GM18870 (cell line): ENCODE results near the gene P3R3URF.

Source experiments
- ATAC-seq: cut with Tn5 transposase; IDR thresholded peaks from one replicate; pipeline ENCODE4 v1.9.1; 2021; ENCODE audit warnings: moderate library complexity; ENCODE audit not compliant: unreplicated experiment

The P3R3URF gene

DNA sequence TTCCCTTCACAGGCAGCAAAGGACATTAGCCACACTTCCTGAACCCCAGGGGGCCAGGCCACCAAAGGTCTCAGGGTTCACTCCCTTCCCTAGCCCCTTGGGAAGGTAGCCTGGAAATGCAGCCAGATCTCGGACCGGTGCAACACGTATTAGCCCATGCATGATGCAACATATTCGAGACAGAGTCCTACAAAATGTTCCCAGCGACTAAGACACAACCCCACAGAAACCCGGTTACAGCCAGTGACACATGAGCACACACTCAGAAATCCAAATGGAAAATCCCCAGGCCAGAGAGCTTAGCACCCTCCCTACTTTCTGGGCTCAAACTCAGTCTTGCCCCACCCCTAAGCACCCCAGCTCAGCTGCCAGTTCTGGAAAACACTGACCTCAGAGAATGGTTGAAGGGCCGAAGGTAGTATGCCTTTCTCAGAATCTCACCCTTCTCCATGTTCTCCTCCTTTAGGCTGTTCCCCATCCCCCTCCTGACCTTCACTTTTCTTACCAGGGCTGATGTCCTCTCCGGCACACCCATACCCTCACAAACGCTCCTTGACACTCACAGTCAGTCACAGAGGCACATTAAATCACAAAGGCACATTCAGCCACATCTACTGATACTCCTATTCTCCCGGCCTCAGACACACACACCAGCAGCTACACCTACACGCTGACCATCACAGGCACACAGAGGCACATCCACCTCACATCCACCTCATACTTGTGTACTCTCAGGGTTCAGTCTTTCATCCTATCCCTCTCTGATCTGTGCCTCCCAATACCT, 1.6 kb downstream of the P3R3URF start, which contains the start of gene TSPAN1:
TSPAN1 (plus strand) TSS at position 640 of the 784 bp plus-strand sequence. CDS start 6,021 bp downstream, outside the sequence.
- no peak for ATAC-seq

GRCh38 chr1:46173361-46173856, 2.9 kb downstream of the P3R3URF start:
- ATAC-seq = no peak

GRCh38 chr1:46172321-46172720, 4.0 kb downstream of the P3R3URF start:
- no peak for ATAC-seq

GRCh38 chr1:46171871-46172270, 4.4 kb downstream of the P3R3URF start:
- ATAC-seq = no peak

DNA sequence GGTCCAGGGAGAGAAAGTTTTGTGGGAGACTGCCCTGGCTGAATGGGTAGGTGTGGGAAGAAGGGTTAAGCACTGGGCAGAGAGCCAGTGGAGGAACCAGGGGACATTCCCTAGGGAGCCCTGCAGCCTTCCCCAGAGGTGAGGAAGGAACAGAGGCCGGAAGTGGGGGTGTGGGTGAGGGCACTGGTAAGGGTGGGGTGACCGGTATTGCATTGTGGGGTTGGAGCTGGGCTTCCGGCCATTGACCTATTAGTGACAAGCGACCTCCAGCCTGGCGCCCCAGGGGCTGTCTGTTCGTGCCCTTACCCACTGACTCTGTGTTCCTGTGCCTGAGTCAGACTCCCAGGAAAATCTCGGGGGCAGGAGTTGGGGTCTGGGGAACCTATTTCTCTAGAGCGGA, 4.9 kb downstream of the P3R3URF start:
- no peak for ATAC-seq

- ATAC-seq = no peak
Observed at GRCh38 chr1:46169811-46170454, 6.4 kb downstream of the P3R3URF start.

DNA sequence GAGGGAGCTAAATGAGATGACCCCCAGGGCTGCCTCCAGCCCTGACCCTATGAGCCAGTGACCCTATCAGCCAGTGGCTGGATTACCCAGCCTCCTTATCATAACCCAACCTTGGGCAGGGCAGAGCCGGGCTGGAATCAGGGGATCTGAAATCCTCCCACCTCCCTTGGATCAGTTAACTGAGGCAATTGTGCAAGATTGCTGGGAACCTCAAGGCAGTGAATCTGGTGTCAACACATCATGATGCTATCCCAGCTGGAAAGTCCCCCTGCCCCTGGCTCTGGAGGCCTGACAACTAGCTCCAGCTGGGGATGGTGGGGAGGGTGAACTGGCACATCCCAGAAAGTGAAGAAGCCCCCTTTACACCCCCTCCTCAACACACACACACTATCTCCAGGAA, 7.8 kb downstream of the P3R3URF start:
- no peak for ATAC-seq

- no peak for ATAC-seq
Observed at GRCh38 chr1:46166521-46167462, 9.5 kb downstream of the P3R3URF start.

DNA sequence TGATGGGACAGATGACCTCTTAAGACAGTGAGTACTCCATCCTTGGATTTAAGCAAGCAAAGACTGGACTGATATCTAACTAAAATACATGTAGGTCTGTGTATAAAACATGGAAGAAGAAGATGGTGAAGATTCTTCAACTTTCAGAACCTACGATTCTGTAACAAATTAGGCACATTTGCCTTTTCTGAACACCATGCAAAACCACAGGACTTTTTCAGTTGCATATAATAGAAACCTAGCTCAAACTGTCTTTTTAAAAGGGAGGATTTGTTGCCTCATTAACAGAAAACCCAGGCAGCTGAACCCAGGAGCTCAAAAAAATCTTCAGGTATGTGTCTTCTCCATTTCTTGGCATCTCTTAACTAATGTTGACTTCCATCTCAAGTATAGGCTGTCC, 16.1 kb downstream of the P3R3URF start:
- no peak for ATAC-seq

GRCh38 chr1:46159516-46159915, 16.8 kb downstream of the P3R3URF start:
- no peak for ATAC-seq

DNA sequence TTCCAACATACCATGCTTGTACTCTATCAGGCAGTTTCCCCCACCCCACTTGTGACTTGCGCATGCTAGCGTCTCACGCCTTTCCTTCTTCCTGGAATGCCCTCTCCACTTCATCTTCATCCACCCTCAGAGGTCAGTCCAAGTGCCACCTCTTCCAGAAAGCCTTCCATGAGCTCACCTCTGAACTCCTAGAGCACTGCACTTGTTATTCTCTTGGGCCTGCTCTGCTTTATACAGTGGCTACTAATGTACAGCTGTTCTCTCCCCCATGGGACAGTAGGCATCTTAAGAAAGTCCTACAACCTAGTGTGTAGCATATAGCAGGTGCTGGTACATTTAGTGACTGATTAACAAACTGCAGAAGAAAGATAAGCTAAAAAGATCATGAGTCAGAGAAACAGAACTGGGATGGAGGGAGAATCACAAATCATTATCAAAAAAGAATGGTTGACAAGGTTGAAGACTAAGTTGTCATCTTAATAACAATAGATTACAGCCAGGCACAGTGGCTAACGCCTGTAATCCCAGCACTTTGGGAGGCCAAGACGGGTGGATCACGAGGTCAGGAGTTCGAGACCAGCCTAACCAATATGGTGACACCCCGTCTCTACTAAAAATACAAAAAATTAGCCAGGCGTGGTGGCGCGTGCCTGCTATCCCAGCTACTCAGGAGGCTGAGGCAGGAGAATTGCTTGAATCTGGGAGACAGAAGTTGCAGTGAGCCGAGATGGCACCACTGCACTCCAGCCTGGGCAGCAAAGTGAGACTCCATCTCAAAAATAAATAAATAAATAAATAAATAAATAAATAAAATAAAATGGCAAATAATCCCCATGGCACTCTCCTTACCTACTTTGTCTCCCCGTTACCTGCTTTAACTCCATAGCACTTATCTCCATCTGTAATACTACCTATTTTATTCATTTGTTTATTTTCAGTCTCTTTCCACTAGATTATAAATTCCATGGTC, 17.7 kb downstream of the P3R3URF start:
- no peak for ATAC-seq

- ATAC-seq = no peak
Observed at GRCh38 chr1:46157916-46158311, 18.4 kb downstream of the P3R3URF start.

- no peak for ATAC-seq
Observed at GRCh38 chr1:46153732-46154131, 22.6 kb downstream of the P3R3URF start.

DNA sequence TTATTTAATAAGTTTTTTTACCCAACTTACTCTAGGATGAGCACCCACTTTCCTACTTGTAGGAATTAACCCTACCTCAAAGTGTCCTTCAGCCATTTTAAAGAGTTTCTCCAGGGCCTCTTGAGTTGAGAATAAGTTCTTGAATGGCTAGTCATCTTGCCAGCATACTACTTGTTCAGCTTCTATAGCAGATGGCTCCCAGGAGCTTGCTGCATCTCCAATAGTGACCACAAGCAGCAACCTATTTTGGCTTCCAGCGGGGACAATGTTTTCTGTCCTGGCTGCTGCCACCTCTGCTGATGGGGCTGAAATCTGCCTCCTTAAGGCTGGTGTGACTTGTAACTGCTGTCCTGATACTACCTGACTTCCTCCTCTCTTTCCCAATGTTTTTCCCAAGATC, 23.1 kb downstream of the P3R3URF start:
- ATAC-seq = no peak

DNA sequence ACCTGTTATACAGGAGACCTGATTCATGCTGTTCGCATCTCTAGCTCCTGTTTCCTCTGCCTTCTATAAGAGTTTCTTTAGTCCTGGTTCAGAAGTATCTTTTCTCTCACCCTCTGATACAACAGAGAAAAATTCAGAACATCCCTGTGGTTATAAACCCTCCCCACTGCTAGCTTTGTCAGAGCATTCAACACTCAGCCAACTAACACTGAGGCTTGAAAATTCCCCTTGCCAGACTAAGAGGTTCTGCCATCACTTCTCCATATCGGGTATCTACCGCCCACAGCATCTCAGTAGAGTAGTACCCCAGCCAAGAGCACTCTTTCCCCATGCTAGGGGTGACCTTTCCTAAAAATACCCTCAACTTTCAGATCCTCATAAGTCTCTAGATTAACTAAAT, 24.3 kb downstream of the P3R3URF start:
- no peak for ATAC-seq

DNA sequence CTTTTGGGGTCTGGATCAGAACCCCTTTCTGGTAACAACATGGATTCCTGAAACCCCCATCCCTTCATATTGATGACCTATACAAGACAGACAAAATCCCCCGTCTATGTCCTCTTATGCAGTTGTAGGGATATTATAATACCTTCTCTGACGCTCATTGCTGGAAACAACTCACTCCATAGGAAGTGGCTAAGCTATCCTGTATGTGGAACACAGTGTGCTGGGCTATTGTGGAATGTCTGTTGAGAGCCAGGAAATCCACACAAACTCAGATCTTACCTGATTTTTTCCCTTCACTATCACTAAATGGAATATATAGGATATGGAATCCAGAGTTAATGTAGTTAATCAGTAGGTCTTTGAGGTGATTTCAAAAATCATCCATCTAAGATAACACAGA, 26.2 kb downstream of the P3R3URF start:
- ATAC-seq = no peak

- ATAC-seq = no peak
Observed at GRCh38 chr1:46148318-46148717, 28.0 kb downstream of the P3R3URF start.

DNA sequence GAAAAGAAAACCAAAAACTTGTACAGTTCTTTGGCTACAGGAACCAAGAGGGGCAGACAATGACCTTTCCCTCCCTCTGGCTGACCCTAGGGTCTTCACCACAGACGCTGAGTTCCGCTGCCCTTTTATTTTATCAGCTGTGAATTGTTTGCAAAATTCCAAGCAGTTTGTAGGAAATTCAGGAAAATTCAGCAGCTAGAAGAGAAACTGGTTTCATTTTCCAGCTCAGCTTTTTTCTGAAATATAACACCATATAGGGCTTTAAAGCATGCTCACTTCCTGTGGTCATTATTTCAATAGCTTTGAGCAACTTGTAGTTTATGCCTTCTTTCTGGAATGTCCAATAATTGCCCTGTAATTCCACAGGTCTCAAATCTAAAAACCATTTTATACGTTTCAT, 38.4 kb downstream of the P3R3URF start:
- ATAC-seq = no peak

GRCh38 chr1:46136711-46137110, 39.6 kb downstream of the P3R3URF start:
- no peak for ATAC-seq
